Trophoblast cell (in vitro differentiated cells and primary cell): Measurements from ENCODE around the gene TBX6.
A peak's percentile ranks its signal among the peaks of the same experiment; 100 is the strongest.

Experiments used
- DNase-seq, 2 donors: peaks; one replicate each; pipeline ENCODE4 v3.0.0-alpha.2; 2016
- H2AFZ ChIP-seq: 2 replicates; pipeline ENCODE4 v1.6.1; 2013; ENCODE audit warnings: low read length, moderate library complexity, mild to moderate bottlenecking; ENCODE audit not compliant: insufficient read depth, poor library complexity
- H2AK5ac ChIP-seq: 2 replicates; pipeline ENCODE4 v1.6.1; 2013; ENCODE audit warnings: mild to moderate bottlenecking, low read length
- H2BK120ac ChIP-seq: 2 replicates; pipeline ENCODE4 v1.6.1; 2013; ENCODE audit warnings: low read length, mild to moderate bottlenecking, moderate library complexity; ENCODE audit not compliant: insufficient read depth, poor library complexity
- H2BK12ac ChIP-seq: 2 replicates; pipeline ENCODE4 v1.6.1; 2013; ENCODE audit warnings: mild to moderate bottlenecking, low read length, moderate library complexity
- H2BK5ac ChIP-seq: 2 replicates; pipeline ENCODE4 v1.6.1; 2013; ENCODE audit warnings: low read length, low read depth, moderate library complexity, mild to moderate bottlenecking; ENCODE audit not compliant: poor library complexity
- H3K14ac ChIP-seq: 2 replicates; pipeline ENCODE4 v1.6.1; 2013; ENCODE audit warnings: mild to moderate bottlenecking, low read length
- H3K18ac ChIP-seq: 2 replicates; pipeline ENCODE4 v1.6.1; 2013; ENCODE audit warnings: mild to moderate bottlenecking, low read length
- H3K23ac ChIP-seq: 2 replicates; pipeline ENCODE4 v1.6.1; 2013; ENCODE audit warnings: low read length
- H3K27ac ChIP-seq: 2 replicates; pipeline ENCODE4 v1.5.1; 2013; ENCODE audit warnings: low read depth, mild to moderate bottlenecking, inconsistent platforms, low read length, moderate library complexity
- H3K27me3 ChIP-seq: 2 replicates; pipeline ENCODE4 v1.6.1; 2013; ENCODE audit warnings: inconsistent platforms, mild to moderate bottlenecking, low read length, moderate library complexity; ENCODE audit not compliant: insufficient read depth
- H3K36me3 ChIP-seq, 2 experiments: 1 replicate in 1 of 2; 2 replicates in 1 of 2; pipeline ENCODE4 v1.6.1; 2013; ENCODE audit warnings: low read length in 2 of 2, mild to moderate bottlenecking in 2 of 2, moderate library complexity in 1 of 2; ENCODE audit not compliant: insufficient read depth in 2 of 2, control insufficient read depth in 1 of 2
- H3K4ac ChIP-seq: 2 replicates; pipeline ENCODE4 v1.6.1; 2013; ENCODE audit warnings: low read depth, mild to moderate bottlenecking, low read length, moderate library complexity
- H3K4me1 ChIP-seq, 2 experiments: 1 replicate in 1 of 2; 2 replicates in 1 of 2; pipeline ENCODE4 v1.6.1; 2013; ENCODE audit warnings: low read length in 2 of 2, mild to moderate bottlenecking in 2 of 2, moderate library complexity in 1 of 2; ENCODE audit not compliant: insufficient read depth in 2 of 2, control insufficient read depth in 1 of 2
- H3K4me2 ChIP-seq: 2 replicates; pipeline ENCODE4 v1.6.1; 2013; ENCODE audit warnings: inconsistent platforms, mild to moderate bottlenecking, low read length, moderate library complexity
- H3K4me3 ChIP-seq: 2 replicates; pipeline ENCODE4 v1.5.1; 2013; ENCODE audit warnings: mild to moderate bottlenecking, low read depth, low read length, inconsistent platforms
- H3K79me1 ChIP-seq: one replicate; pipeline ENCODE4 v1.6.1; 2013; ENCODE audit warnings: low read length
- H3K79me2 ChIP-seq: 2 replicates; pipeline ENCODE4 v1.6.1; 2013; ENCODE audit warnings: low read length, mild to moderate bottlenecking; ENCODE audit not compliant: control insufficient read depth, insufficient read depth, poor library complexity
- H3K9ac ChIP-seq: 2 replicates; pipeline ENCODE4 v1.6.1; 2013; ENCODE audit warnings: mild to moderate bottlenecking, low read length
- H3K9me3 ChIP-seq: 2 replicates; pipeline ENCODE4 v1.6.1; 2013; ENCODE audit warnings: low read depth, mild to moderate bottlenecking, control low read depth, inconsistent platforms, low read length; ENCODE audit not compliant: insufficient read depth
- H4K12ac ChIP-seq: 2 replicates; pipeline ENCODE4 v1.6.1; 2013; ENCODE audit warnings: low read depth, mild to moderate bottlenecking, low read length, moderate library complexity
- H4K8ac ChIP-seq: 2 replicates; pipeline ENCODE4 v1.6.1; 2013; ENCODE audit warnings: low read depth, mild to moderate bottlenecking, low read length, moderate library complexity
- H4K91ac ChIP-seq: one replicate; pipeline ENCODE4 v1.6.1; 2013; ENCODE audit warnings: low read depth, mild to moderate bottlenecking, low read length, moderate library complexity
- WGBS: extraction: QIAGEN DNeasy Blood & Tissue Kit; methylation state at CpG from one replicate; pipeline ENCODE4 v1.1.7; 2013; ENCODE audit warnings: missing lambda C conversion rate; ENCODE audit not compliant: insufficient read length, insufficient coverage; ENCODE audit errors: extremely low coverage; 5-methylcytosine and 5-hydroxymethylcytosine counted together

Gene TBX6

DNA sequence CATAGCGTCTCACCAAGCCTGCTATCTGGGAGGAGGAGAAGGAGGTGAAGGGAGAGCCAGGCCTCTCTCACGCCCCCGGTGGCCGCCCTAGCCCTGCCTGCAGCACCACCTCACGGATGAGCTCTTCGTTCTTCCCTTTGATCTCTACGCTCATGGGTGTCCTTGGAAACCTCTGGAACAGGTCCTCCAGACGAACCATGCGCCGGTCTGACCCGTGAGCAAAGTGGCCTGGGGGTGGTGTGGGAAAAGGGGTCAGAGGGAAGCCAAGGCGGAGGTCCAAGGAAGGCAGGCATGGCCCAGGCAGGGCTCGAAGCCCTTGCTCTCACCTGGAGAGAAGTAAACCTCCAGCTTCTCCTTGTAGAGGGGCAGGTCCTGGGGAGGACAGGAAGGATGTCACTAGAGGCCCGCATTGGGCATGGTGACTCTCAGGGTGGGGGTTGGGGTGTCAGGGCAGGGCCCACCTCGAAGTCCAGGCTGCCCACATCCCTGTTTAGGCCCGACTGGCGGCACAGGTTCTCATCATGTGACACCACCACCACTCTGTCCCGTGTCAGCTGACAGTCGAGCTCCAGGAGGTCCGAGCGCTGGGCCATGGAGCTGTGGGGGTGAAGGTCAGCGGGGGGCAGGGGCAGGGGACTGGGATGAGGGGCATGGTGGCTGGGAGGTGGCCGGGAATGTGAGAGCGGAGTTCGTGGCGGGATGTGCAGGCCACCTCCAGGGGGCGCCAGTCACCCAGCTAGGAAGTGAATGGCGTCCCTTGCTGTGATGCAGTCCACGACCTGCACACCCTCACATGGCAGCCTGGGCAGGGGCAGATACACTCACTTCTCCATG, 20.7 kb upstream of the TBX6 start:
- H4K91ac ChIP-seq: no peak overlapping the region
- peaks cover 14 to 19% of the 10 kb centered on the region in 2 experiments for H3K36me3 ChIP-seq
- no peak overlapping the region for H3K4ac ChIP-seq
- no peak overlapping the region for H3K23ac ChIP-seq
- no peak overlapping the region for H3K18ac ChIP-seq
- H4K12ac ChIP-seq: no peak overlapping the region
- no peaks in the 10 kb centered on the region for H3K79me1 ChIP-seq
- H3K4me2 ChIP-seq: no peak overlapping the region
- no peak overlapping the region for H4K8ac ChIP-seq
- WGBS: no CpG with 5 or more reads among the region's 29 CpGs
- no peaks in the 10 kb centered on the region for H3K27me3 ChIP-seq
- no peak overlapping the region for H3K4me3 ChIP-seq
- peaks cover 0 to 2% of the 10 kb centered on the region in 2 experiments for H3K4me1 ChIP-seq
- H2BK12ac ChIP-seq: no peak overlapping the region
- H3K27ac ChIP-seq: no peak overlapping the region
- no peak overlapping the region for H3K14ac ChIP-seq
- DNase-seq: peak; percentile 84 to 91
- no peak overlapping the region for H2BK5ac ChIP-seq
- no peak overlapping the region for H2AK5ac ChIP-seq
- H3K79me2 ChIP-seq: no peaks in the 10 kb centered on the region
- H2BK120ac ChIP-seq: no peak overlapping the region
- H3K9ac ChIP-seq: no peak overlapping the region
- H2AFZ ChIP-seq: no peak overlapping the region
- peaks cover 1% of the 10 kb centered on the region for H3K9me3 ChIP-seq

DNA sequence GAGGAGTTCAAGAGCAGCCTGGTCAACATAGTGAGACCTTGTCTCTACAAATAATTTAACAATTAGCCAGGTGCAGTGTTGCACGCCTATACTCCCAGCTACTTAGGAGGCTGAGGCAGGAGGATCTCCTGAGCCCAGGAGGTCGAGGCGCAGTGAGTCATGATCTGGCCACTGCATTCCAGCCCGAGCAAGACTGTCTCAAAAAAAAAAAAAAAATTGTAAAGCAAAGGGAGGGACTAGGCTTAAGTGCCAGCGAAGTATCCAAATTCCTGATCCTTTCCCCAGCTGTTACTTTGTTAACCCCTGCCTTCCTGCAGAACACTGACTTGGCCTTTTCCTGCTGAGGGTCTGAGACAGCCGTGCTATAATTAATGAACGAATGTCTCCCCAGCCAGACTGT, 18.9 kb upstream of the TBX6 start:
- Histone ChIP-seq H3K4me2 (no peak overlapping the region), H3K9me3 (peaks cover 1% of the 10 kb centered on the region), H4K91ac (no peak overlapping the region), H3K23ac (no peak overlapping the region), H3K4me3 (no peak overlapping the region), H2BK12ac (no peak overlapping the region), H4K8ac (no peak overlapping the region), H2AFZ (no peak overlapping the region), H3K79me1 (no peaks in the 10 kb centered on the region), H2BK120ac (no peak overlapping the region), H3K27me3 (no peaks in the 10 kb centered on the region), H3K79me2 (no peaks in the 10 kb centered on the region), H3K4me1 (peaks cover 0 to 2% of the 10 kb centered on the region in 2 experiments), H3K36me3 (peaks cover 10 to 15% of the 10 kb centered on the region in 2 experiments), H2BK5ac (no peak overlapping the region), H3K4ac (no peak overlapping the region), H3K18ac (no peak overlapping the region), H3K14ac (no peak overlapping the region), H2AK5ac (no peak overlapping the region), H3K9ac (no peak overlapping the region), H4K12ac (no peak overlapping the region), H3K27ac (no peak overlapping the region)
- no CpG with 5 or more reads among the region's 7 CpGs for WGBS
- DNase-seq: peak; percentile 79 to 83

DNA sequence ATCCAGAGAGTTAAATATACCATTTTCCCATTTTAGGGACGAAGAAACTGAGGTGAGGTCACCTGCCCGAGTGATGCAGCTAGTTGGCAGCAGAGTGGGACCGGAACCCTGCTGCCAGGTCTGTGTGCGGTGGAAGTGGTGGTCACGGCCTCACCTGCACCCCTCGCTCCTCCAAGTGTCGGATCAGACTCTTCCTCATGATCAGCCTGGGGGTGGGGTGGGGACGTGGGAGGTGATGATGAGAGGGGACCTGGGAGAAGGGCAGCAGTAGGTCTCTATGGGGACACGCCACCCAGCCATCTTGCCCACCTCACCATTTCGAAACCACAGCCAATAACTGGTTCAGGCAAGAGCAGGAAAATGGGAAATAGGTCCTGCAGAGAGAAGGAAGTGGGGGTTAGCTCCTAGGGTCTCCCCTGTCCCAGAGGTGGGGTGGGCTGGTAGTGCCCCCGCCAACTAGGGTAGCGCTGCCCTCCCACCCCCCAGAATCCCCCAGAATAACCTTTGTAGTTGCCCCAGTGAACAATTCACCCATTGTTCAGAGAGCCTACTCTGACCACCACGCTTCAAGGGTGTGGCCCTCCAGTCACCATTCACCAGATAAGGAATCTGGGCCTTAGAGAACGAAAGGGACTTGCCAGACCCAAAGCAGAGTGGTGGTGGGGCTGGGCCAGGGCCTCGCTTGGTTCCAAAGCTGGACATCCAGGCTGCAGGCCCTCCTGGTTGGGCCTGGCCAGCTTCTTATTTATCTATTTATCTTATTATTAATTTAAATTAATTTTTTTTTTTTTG, 16.5 kb upstream of the TBX6 start:
- H3K27me3 ChIP-seq: no peaks in the 10 kb centered on the region
- H3K9me3 ChIP-seq: peaks cover 1% of the 10 kb centered on the region
- no peaks in the 10 kb centered on the region for H3K79me2 ChIP-seq
- H3K23ac ChIP-seq: no peak overlapping the region
- H3K4ac ChIP-seq: no peak overlapping the region
- no peak overlapping the region for H3K4me2 ChIP-seq
- no peak overlapping the region for H2BK12ac ChIP-seq
- no peak overlapping the region for H4K8ac ChIP-seq
- peaks cover 12 to 16% of the 10 kb centered on the region in 2 experiments for H3K36me3 ChIP-seq
- no peak overlapping the region for H3K18ac ChIP-seq
- peaks cover 6% of the 10 kb centered on the region for H3K79me1 ChIP-seq
- H2AK5ac ChIP-seq: no peak overlapping the region
- no peak overlapping the region for H3K4me3 ChIP-seq
- H2BK5ac ChIP-seq: no peak overlapping the region
- no peak overlapping the region for H2BK120ac ChIP-seq
- H3K27ac ChIP-seq: no peak overlapping the region
- peak overlapping the region; percentile 7 for H3K9ac ChIP-seq
- no peak overlapping the region for H3K14ac ChIP-seq
- no peak overlapping the region for H2AFZ ChIP-seq
- H3K4me1 ChIP-seq: peaks cover 12 to 15% of the 10 kb centered on the region in 2 experiments
- no CpG with 5 or more reads among the region's 15 CpGs for WGBS
- no peak for DNase-seq
- no peak overlapping the region for H4K12ac ChIP-seq
- no peak overlapping the region for H4K91ac ChIP-seq

DNA sequence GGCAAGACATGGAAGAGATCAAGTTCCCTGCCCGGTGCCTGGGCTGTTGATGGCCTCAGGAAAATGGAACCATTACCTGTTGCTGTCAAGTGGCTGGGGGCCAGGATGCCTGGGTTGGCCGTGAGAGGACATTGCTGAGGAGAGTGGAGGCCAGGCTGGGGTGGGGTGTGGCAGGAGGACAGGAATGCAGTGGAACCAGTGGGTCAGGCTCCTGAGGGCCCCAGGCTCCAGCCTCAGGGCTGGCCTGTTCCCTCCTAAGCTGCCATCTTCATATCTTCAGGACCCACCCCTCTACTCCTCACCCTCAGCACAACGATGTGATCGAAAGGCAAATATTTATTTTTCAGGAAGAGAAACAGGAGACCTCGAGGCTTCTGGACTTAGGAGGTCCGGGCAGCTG, 12.8 kb upstream of the TBX6 start:
- peak overlapping the region; percentile 31 for H2BK12ac ChIP-seq
- WGBS: no CpG with 5 or more reads among the region's 6 CpGs
- peak overlapping the region; percentile 77 for H4K91ac ChIP-seq
- peak overlapping the region; percentile 3 for H2AK5ac ChIP-seq
- H3K79me2 ChIP-seq: no peaks in the 10 kb centered on the region
- H3K27ac ChIP-seq: peak overlapping the region; percentile 47
- H2AFZ ChIP-seq: peak overlapping the region; percentile 20
- H3K23ac ChIP-seq: no peak overlapping the region
- H3K18ac ChIP-seq: peak overlapping the region; percentile 64
- peaks cover 10 to 14% of the 10 kb centered on the region in 2 experiments for H3K36me3 ChIP-seq
- H3K4me1 ChIP-seq: peaks cover 12 to 13% of the 10 kb centered on the region in 2 experiments
- H3K79me1 ChIP-seq: peaks cover 6% of the 10 kb centered on the region
- no peaks in the 10 kb centered on the region for H3K27me3 ChIP-seq
- no peak overlapping the region for H3K4ac ChIP-seq
- H2BK120ac ChIP-seq: peak overlapping the region; percentile 63
- H4K8ac ChIP-seq: peak overlapping the region; percentile 53
- peak overlapping the region; percentile 58 for H3K14ac ChIP-seq
- no peak overlapping the region for H3K4me3 ChIP-seq
- peak; percentile 94 for DNase-seq
- no peak overlapping the region for H3K4me2 ChIP-seq
- H4K12ac ChIP-seq: no peak overlapping the region
- no peak overlapping the region for H3K9ac ChIP-seq
- peaks cover 1% of the 10 kb centered on the region for H3K9me3 ChIP-seq
- peak overlapping the region; percentile 74 for H2BK5ac ChIP-seq
